K562 (cell line): ENCODE measurements around the gene GPR85. TPM values are rescaled to one million over a fixed set of nuclear protein-coding genes. Genes with fewer than 3 reads are reported as not detected.

Experiments used
- polyA plus RNA-seq, 8 experiments: library from polyadenylated mRNA; depleted of rRNA in 4 of 8; stranded (reverse) in 5 of 8; unstranded in 3 of 8; fragments of >200 nt; fragmentation: Nextera tagmentation in 2 of 8; fragmentation: Illumina TruSeq in 1 of 8; extraction: Ambion mirVana in 2 of 8; extraction: Trizol in 1 of 8; gene quantifications; 2 replicates each; pipeline versions ENCODE4 v1.2.1 to v1.2.3, GENCODE V29; 2011 to 2014; ENCODE audit warnings: inconsistent platforms in 1 of 8, missing spikeins in 1 of 8
- total RNA-seq, 7 experiments: library from RNA; depleted of rRNA in 6 of 7; stranded (reverse); fragments of >200 nt in 6 of 7; fragmentation: Illumina TruSeq in 2 of 7; extraction: Trizol in 2 of 7; gene quantifications; 2 replicates each; pipeline versions ENCODE4 v1.2.1 to v1.2.3, GENCODE V29; 2011 to 2021; ENCODE audit warnings: low replicate concordance in 1 of 7

The GPR85 gene
- total and polyA plus RNA-seq, 9 of the 15 experiments (the other 6 are each of a cell fraction or from before 2014, with no cell fraction given) = 2.9 to 18.2 (median 4.0) TPM

Other genes with a start within 250 kb of the GPR85 start
- 161 and 176 TPM in 2 replicates for gene SMIM30, start 31.7 kb upstream of the GPR85 start, total RNA-seq (2014; rRNA removed)
- gene SMIM30, start 31.7 kb upstream of the GPR85 start, total RNA-seq (2014; rRNA removed; fragmentation: Illumina TruSeq; extraction: Trizol) = 316 and 361 TPM in 2 replicates
- gene SMIM30, start 31.7 kb upstream of the GPR85 start, total RNA-seq (2015; rRNA removed; fragmentation: Illumina TruSeq; extraction: Trizol) = 332 and 358 TPM in 2 replicates
- gene SMIM30, start 31.7 kb upstream of the GPR85 start, total RNA-seq (2021) = 171 and 197 TPM in 2 replicates
- gene SMIM30, start 31.7 kb upstream of the GPR85 start, polyA plus RNA-seq (2011; rRNA removed) = 202 and 279 TPM in 2 replicates
- gene SMIM30, start 31.7 kb upstream of the GPR85 start, polyA plus RNA-seq (2014; fragmentation: Illumina TruSeq; extraction: Trizol) = 344 and 367 TPM in 2 replicates
- 100 to 1,000 TPM; 675 to 891 TPM for gene SMIM30, start 31.7 kb upstream of the GPR85 start, polyA plus RNA-seq (2014; fragmentation: Nextera tagmentation; extraction: Ambion mirVana)
- gene SMIM30, start 31.7 kb upstream of the GPR85 start, polyA plus RNA-seq (2014; rRNA removed) = 246 and 279 TPM in 2 replicates